Stimulated activated CD8-positive, alpha-beta memory T cell treated with anti-CD3 and anti-CD28 coated beads, Interleukin-7, amount 100 ng/mL, for 4 hours (primary cell): Measurements from ENCODE around the gene COL4A1.
"Not testable (repeated sequence)": the region's sequence is repeated elsewhere in the genome, so short reads cannot be mapped to it uniquely, and the experiment has no call there.

ENCODE experiments used
- DNase-seq, 2 donors: peaks; one replicate each; pipeline ENCODE4 v3.0.0-alpha.2; 2020; ENCODE audit warnings: low read depth in 2 of 2

The COL4A1 gene

GRCh38 chr13:110114316-110114715, 192.6 kb downstream of the COL4A1 start:
- no peak for DNase-seq

GRCh38 chr13:110113284-110113764, 193.6 kb downstream of the COL4A1 start:
- no peak for DNase-seq

- DNase-seq = not testable (repeated sequence)
These were observed 194.6 kb downstream of the COL4A1 start for GRCh38 chr13:110112379-110112778.

GRCh38 chr13:110110783-110111182, 196.2 kb downstream of the COL4A1 start:
- DNase-seq = no peak

GRCh38 chr13:110109910-110110309, 197.0 kb downstream of the COL4A1 start:
- DNase-seq = no peak

- DNase-seq = no peak
These were observed 197.7 kb downstream of the COL4A1 start for GRCh38 chr13:110109140-110109783.

GRCh38 chr13:110108348-110109139, 198.4 kb downstream of the COL4A1 start:
- no peak for DNase-seq

- no peak for DNase-seq
These were observed 199.2 kb downstream of the COL4A1 start for GRCh38 chr13:110107568-110108347.

- no peak for DNase-seq
These were observed 200.2 kb downstream of the COL4A1 start for GRCh38 chr13:110106726-110107125.

- no peak for DNase-seq
These were observed 201.8 kb downstream of the COL4A1 start for GRCh38 chr13:110105136-110105535.

GRCh38 chr13:110103534-110103933, 203.4 kb downstream of the COL4A1 start:
- no peak for DNase-seq

- DNase-seq = no peak
These were observed 203.9 kb downstream of the COL4A1 start for GRCh38 chr13:110103026-110103425.

GRCh38 chr13:110102053-110102452, 204.9 kb downstream of the COL4A1 start:
- no peak for DNase-seq

- DNase-seq = no peak
These were observed 207.0 kb downstream of the COL4A1 start for GRCh38 chr13:110099922-110100321.
